Measurements from ENCODE around the gene RPP14.

- TF ChIP-seq EZH2 (IDR thresholded peaks at IDR 0.05; ENCODE audit: borderline replicate concordance, low read depth, low read length, severe bottlenecking) (no peak), POLR2AphosphoS5 (IDR thresholded peaks at IDR 0.05; ENCODE audit: insufficient read depth, low read depth, low read length) (no peak), POLR2A (IDR thresholded peaks at IDR 0.05; ENCODE audit: low read depth, low read length) (no peak), CTCF (IDR thresholded peaks at IDR 0.05; ENCODE audit: extremely low read depth in 1 of 2, insufficient read depth in 1 of 2, low read depth in 1 of 2, low read length in 2 of 2) (no peak), FOS (IDR thresholded peaks at IDR 0.05; ENCODE audit: borderline replicate concordance, insufficient read depth, low read length) (no peak), JUN (IDR thresholded peaks at IDR 0.05; ENCODE audit: borderline replicate concordance, insufficient read depth, insufficient read length, low read depth) (no peak)
Observed at GRCh38 chr3:58366699-58367098, 60.7 kb downstream of the RPP14 start.

Data from endothelial cell of umbilical vein (primary cell).